GM20000 (cell line): ENCODE results near the gene PPP1R14D.
A peak's percentile ranks its signal among the peaks of the same experiment; 100 is the strongest.
"Not testable (repeated sequence)": the region's sequence is repeated elsewhere in the genome, so short reads cannot be mapped to it uniquely, and the experiment has no call there.

ENCODE experiments used
- DNase-seq: peaks from one replicate; pipeline ENCODE4 v3.0.0; 2012; ENCODE audit warnings: low spot score
- CTCF ChIP-seq: IDR thresholded peaks from 2 replicates; pipeline ENCODE4 v1.5.1; 2012; ENCODE audit warnings: mild to moderate bottlenecking, control low read depth; ENCODE audit errors: extremely low read depth, missing control alignments

Gene PPP1R14D

GRCh38 chr15:40871749-40872617 is 43.5 kb upstream of the PPP1R14D start:
- no peak for TF ChIP-seq CTCF
- peak; percentile 84 for DNase-seq

- no peak for TF ChIP-seq CTCF
- DNase-seq = no peak
Measured at GRCh38 chr15:40870716-40871115, 42.2 kb upstream of the PPP1R14D start.

DNA sequence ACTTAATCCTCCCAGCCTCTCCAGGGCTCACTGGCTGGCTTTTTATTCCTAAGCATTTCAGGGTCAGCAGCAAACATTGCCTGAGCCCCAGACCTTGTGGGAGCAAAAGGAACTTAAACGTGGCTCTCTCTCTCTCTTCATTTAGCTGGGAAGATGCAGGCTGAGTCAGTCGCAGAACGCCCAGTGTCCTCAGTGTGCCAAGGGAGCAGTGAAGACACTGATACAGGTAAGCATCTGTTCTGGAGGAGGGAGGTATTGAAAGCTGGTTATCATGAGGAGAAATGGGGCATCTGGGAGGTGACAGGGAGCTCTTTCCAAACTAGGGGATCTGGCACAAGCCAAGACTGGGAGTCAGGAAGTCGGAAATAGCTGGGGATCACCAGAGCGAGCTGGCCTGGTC is 41.2 kb upstream of the PPP1R14D start:
- no peak for TF ChIP-seq CTCF
- DNase-seq = no peak

DNA sequence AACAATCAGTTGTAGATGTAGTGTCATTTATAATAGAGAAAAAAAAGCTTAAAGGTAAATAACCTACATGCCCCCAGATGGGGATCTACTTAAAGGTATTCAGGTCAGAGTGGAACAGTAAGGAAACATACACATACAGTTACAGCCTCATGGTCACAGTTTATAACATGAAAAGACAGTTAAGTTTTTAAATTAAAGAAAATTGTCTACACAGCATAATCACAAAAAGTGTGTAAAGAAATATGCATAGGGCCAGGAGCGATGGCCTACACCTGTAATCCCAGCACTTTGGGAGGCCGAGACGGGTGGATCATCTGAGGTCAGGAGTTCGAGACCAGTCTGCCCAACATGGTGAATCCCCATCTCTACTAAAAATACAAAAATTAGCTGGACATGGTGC is 38.7 kb upstream of the PPP1R14D start:
- DNase-seq = no peak
- TF ChIP-seq CTCF = no peak

DNA sequence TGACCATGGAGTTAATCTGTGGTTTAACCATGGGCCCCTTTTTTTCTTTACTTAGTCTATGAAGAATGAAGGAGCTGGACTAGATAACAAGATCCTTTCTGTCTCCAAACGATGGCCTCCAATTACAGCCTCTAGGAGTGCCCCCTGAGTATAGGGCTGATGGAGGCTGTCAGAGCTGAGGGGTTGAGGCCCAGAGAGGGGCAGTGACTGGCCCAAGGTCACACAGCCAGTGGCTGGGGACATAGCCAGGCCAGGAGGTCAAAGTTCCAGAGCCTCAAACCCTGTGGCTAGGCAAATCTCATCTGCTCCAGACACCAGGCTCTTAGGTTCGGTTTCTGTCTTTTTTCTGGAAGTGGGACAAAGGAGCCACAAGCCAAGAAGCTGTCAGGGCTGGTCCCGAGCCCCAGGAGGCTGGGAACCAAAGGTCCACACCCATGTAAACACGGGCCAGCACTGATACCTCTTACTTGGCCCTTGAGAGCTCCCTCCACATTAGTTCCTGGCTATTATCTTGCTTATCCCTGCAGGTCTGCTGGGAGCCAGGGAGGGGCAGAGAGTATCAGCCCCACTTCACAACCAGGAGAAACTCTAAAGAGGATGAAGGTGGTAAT is 35.3 kb upstream of the PPP1R14D start:
- DNase-seq = no peak
- TF ChIP-seq CTCF = no peak

DNA sequence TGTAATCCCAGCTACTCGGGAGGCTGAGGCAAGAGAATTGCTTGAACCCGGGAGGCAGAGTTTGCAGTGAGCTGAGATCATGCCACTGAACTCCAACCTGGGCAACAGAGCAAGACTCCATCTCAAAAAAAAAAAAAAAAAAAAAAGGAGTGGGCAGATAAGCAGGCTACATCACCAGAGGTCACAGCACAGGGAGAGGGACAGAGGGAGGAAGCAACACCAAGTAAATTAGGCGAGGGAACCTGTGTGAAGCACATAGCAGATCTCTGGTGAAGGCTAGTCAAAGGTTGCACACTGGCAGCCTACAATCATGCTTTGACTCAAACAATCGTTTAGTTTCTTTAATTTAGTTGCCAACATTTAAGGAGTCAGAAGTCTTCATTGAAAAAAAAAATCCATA is 32.6 kb upstream of the PPP1R14D start:
- not testable (repeated sequence) for DNase-seq

DNA sequence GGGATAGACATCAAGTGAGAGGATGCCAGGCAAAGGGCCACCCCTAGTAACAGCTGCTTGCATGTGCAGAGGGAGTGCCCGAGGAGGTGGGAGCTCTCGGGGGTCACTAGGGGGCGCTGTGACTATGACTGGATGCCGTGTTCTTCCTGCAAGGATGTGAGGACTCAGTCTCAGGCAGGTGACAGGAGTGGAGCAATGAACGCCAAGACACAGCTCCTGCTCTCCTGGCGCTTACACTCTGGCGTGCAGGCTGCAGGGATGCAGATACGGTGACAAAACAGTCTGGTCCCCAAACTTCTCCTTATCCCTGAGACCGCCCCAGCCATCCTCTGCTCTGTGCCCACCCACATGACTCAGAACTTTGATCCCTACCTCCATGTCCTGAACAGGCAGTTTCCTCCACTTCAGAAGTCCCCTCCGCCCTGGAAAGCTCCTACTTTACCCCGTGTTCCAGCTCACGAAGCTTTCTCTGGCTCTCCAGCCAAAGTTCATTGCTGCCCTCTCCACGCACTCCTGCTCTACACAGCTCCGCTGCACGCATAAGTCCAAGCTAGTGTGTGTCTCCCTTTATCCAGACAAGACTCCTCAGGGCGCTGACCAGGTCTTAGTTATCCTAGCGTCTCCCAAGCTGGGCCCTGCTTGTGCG is 30.8 kb upstream of the PPP1R14D start:
- DNase-seq = peak; percentile 85
- peak; percentile 68 for TF ChIP-seq CTCF
